HG03066 (cell line): ENCODE data around the gene SPTBN2.
"Not testable (repeated sequence)": the region's sequence is repeated elsewhere in the genome, so short reads cannot be mapped to it uniquely, and the experiment has no call there.

ENCODE experiments used
- ATAC-seq: cut with Tn5 transposase; IDR thresholded peaks from one replicate; pipeline ENCODE4 v1.9.1; 2021; ENCODE audit warnings: low read depth; ENCODE audit not compliant: unreplicated experiment

SPTBN2 gene

DNA sequence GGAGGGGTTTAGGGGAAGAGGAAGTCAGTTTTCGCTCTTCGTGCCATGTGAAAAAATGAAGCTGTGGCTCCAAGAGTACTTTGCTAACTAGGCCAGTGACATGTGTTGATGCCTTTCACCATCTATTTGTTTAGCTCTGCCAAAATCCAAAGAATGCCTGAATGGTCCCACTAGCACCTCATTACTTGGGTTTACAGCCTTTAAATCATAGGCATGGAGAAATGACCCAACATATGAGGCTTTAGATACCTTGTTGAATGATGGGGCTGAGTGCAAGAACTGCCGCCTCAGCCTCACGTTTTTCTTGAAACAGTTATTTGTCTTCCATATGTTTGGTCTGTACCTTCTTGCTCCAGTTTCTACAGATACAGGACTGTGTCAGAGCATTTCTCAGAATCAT, 82.2 kb downstream of the SPTBN2 start:
- ATAC-seq, result no peak

DNA sequence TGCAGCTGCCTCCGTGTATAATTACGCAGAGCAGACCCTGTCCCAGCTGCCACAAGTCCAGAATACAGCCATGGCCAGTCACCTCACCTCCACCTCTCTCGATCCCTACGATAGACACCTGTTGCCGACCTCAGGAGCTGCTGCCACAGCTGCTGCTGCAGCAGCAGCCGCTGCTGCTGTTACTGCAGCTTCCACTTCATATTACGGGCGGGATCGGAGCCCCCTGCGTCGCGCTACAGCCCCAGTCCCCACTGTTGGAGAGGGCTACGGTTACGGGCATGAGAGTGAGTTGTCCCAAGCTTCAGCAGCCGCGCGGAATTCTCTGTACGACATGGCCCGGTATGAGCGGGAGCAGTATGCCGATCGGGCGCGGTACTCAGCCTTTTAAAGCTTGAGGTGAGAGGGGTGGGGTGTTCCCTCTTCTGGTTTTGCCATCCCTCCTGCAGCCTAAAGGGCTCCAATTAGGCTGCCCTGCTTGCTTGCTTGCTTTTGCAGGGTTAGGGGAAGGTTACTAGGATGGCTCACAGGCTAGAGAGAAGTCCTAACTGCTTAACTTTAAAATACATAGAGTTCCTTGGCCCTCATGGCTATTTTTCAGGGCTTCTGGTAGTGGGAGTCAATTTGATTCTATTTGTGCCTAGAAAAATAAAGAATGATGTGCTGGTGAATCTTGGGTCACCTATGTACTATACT, 85.1 kb downstream of the SPTBN2 start:
- ATAC-seq, result no peak

DNA sequence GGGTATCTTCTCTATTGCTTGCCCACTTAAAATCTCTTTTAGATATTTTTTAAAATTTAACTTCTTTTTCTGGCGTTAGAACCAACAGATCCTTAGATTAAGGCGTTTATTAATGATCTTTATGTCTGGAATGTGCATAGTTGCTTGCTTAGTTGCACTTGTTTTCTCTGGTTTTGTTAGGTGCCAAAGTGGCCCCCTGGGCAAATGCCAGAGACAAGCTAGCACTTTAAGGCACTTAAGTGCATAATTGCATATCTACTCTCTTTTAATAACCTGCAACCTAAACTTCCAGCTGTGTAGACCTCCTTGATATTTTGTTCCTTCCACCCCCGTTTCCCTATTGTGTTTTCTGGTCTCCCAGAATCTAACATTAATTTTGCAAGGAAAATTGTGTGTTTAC, 87.2 kb downstream of the SPTBN2 start:
- ATAC-seq, result no peak

DNA sequence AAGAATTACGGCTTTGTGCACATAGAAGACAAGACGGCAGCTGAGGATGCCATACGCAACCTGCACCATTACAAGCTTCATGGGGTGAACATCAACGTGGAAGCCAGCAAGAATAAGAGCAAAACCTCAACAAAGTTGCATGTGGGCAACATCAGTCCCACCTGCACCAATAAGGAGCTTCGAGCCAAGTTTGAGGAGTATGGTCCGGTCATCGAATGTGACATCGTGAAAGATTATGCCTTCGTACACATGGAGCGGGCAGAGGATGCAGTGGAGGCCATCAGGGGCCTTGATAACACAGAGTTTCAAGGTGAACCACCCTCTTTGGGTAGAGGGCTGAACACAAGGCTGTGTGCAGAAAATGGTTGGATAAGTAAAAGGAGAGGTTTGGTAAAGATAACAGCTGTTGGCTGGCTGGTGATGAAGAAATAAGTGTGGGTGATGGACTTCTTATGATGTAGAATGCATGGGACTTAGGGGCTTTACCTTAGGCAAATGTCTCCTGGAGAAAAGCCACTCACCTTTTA, 89.1 kb downstream of the SPTBN2 start:
- not testable (repeated sequence) for ATAC-seq

DNA sequence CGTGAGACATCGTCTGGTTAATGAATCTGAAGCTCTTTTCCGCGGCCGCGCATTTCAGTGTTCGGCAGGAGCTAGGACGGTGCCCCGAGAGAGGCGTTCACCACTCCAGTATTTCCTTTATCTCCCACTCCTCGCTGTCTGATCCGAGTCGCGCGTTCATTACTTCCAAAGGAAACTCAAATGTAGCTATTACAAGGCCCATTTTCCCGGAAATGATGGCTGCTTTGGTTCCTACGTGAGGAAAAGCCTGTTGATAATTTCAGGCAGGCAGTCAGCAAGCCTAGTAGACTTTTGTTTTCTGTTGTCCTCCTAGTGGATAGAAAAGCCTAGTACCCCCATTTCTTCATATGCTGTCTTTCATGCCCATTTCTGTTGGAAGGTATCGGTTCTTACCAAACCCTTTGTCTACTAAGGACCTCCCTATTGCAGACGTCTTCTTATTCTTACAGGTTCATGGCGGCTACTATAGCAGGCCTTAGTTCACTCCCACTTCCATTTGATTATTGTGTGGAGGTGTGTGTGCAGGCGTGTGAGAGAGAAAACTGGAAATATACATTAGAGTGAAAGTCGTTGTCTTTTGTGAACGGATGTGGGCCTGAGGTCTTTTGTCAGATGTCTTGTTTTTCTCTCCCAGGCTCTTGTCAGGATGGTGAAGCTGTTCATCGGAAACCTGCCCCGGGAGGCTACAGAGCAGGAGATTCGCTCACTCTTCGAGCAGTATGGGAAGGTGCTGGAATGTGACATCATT, 89.8 kb downstream of the SPTBN2 start:
- no peak for ATAC-seq

DNA sequence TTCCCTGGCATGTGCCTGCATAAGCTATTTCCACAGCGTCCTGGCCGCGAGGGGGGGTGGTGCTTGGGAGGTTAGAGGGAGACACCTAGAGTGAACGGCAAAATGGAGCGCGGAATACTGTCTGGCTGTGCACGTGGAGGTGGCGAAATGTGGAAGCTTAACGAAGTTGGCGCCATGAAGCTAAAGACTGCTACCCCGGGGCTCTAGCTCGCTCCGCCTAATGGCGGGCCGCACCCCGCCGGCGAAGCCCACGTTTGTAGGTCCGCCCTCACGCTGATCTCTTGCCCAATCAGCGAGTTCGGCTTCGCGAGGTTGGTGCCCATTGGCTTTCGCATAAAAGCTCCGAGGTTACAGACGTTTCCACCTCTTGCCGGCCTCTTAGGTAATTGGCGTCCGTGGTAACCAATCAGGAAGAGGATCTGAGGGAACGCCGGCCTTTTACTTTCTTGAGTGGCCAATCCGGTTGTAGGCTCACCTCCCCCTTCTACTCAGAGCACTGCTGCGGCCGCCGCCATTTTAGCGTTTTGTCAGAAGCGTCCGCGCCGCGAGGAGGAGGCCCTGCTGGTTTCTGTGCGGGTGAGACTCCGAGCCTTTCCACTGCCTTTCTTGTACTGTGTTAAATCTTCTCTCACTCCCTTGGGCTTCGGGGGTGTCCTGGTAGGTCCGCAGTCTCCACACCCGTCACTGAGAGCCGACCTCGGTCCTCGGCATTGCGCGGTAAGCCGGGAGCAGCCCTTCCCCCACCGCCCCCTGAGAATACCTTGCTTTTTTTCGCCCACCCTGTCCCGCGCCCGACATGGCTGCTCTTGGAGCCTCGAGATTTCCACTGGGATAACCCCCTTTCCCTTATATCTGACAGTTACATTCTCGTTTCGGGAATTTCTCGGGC, 90.6 kb downstream of the SPTBN2 start, which contains the start of gene RBM4:
TSS of gene RBM4 (plus strand) at position 527 of the 889 bp plus-strand sequence. CDS start 1,009 bp downstream, outside the sequence.
- ATAC-seq, result peak; percentile 94

DNA sequence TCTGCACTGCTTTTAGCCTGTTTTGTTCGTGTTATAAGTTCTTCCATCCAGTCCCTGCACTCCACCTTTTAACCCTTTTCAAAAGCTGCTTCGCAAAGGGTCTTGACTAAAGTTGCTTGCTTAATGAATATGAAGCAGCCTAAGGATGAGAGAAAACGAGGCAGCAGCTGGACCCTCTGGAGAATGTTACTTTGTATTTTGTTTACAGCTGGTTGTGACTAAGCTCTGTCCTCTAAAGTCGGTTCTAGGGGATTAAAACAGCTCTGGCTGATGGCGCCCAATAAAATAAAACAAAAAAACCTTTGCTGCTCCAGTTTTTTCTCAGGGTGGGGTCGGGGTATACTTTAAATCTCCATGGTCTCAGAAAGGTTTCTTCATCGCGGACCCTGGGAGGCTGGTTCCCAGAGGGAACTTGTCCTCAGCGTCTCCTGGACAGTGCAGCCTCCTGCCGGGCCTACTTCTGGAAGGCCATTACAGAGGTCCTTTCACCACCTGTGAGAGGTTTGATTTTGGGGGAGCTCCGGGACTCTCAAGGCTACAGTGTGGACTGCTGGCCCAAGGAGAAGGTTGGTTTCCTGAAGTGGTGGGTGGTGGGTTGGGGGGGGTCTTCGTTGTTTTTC, 91.3 kb downstream of the SPTBN2 start:
- no peak for ATAC-seq

DNA sequence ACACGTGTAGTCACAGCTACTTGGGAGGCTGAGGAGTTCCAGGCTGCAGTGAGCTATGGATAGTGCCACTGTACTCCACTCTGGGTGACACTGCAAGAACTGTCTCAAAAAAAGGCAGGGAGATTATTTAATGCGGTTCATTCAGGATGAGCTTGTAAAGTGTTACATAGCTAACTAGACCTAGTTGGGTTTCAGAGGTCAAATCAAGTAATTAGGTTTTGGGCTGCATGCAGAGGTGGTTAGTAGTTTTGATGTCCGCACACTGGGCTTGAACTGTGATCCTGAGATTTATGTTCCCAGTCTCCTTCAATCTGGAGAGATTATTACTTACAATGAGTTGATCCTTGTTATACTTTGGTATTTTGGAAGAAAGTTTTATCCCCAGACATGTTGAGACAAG, 92.6 kb downstream of the SPTBN2 start:
- no peak for ATAC-seq
